Gastrocnemius medialis (tissue), 4 donors: ENCODE measurements around the gene LGALS3BP. TPM values are rescaled to one million over a fixed set of nuclear protein-coding genes. Genes with fewer than 3 reads are reported as not detected.

Experiments used
- ATAC-seq, 2 donors: fragments of 150-250 bp; one replicate each; pipeline ENCODE4 v1.9.1; 2016
- DNase-seq, 2 donors: peaks; one replicate each; pipeline ENCODE4 v3.0.0-alpha.2; 2019
- H3K27ac ChIP-seq, 4 donors: fragments of 200-600 bp; sonication (generic); 1 replicate in 1 of 4; 2 replicates in 3 of 4; pipeline ENCODE4 v1.5.1; 2016 to 2018; ENCODE audit warnings: mild to moderate bottlenecking in 2 of 4, moderate library complexity in 1 of 4
- H3K27me3 ChIP-seq, 3 donors: fragments of 200-600 bp; sonication (generic) in 2 of 3; 1 replicate in 1 of 3; 2 replicates in 2 of 3; pipeline versions ENCODE4 v1.5.1 to v1.6.0; 2016 to 2019; ENCODE audit warnings: mild to moderate bottlenecking in 1 of 3, moderate library complexity in 1 of 3
- H3K36me3 ChIP-seq, 2 donors: fragments of 200-600 bp; sonication (generic) in 1 of 2; one replicate each; pipeline ENCODE4 v1.5.1; 2017 to 2018
- H3K4me1 ChIP-seq, 2 donors: fragments of 200-600 bp; sonication (generic) in 1 of 2; one replicate each; pipeline ENCODE4 v1.5.1; 2016 to 2017; ENCODE audit warnings: mild to moderate bottlenecking in 2 of 2
- H3K4me3 ChIP-seq, 4 donors: fragments of 200-600 bp; sonication (generic) in 3 of 4; 1 replicate in 1 of 4; 2 replicates in 3 of 4; pipeline ENCODE4 v1.5.1; 2016 to 2019; ENCODE audit warnings: mild to moderate bottlenecking in 2 of 4
- H3K9me3 ChIP-seq, 3 donors: fragments of 200-600 bp; sonication (generic) in 2 of 3; 1 replicate in 1 of 3; 2 replicates in 2 of 3; pipeline ENCODE4 v1.5.1; 2016 to 2019
- CTCF ChIP-seq, 5 experiments: fragments of 450-650 bp in 3 of 5; fragments of 200-600 bp in 2 of 5; sonication (generic) in 2 of 5; IDR thresholded peaks in 4 of 5; conservative IDR thresholded peaks in 1 of 5; 1 replicate in 4 of 5; 2 replicates in 1 of 5; pipeline ENCODE4 v1.5.1; 2016 to 2019; ENCODE audit warnings: antibody characterized with exemption in 5 of 5, mild to moderate bottlenecking in 3 of 5, moderate library complexity in 3 of 5
- POLR2A ChIP-seq, 2 donors: fragments of 450-650 bp; IDR thresholded peaks; one replicate each; pipeline ENCODE4 v1.6.1; 2017; ENCODE audit warnings: antibody characterized with exemption in 2 of 2, mild to moderate bottlenecking in 2 of 2, moderate library complexity in 2 of 2
- in situ Hi-C, 4 donors: fragments of 200-750 bp; cut with MboI; loops; one replicate each; pipeline versions ENCODE4 v1.15.0 to v1.8.0; 2017; ENCODE audit warnings: low sequenced_read_pairs in 4 of 4
- intact Hi-C: fragments of 100-400 bp; cut with DNase I; formaldehyde crosslinking; loops from one replicate; pipeline ENCODE4 v1.15.1; 2023; ENCODE audit warnings: low total_unique reads
- total RNA-seq, 4 donors: library from RNA; depleted of rRNA; stranded (reverse); fragments of >200 nt; gene quantifications; one replicate each; pipeline versions ENCODE4 v1.1.0 to v1.2.3, GENCODE V29; 2016

Gene LGALS3BP, protein sequence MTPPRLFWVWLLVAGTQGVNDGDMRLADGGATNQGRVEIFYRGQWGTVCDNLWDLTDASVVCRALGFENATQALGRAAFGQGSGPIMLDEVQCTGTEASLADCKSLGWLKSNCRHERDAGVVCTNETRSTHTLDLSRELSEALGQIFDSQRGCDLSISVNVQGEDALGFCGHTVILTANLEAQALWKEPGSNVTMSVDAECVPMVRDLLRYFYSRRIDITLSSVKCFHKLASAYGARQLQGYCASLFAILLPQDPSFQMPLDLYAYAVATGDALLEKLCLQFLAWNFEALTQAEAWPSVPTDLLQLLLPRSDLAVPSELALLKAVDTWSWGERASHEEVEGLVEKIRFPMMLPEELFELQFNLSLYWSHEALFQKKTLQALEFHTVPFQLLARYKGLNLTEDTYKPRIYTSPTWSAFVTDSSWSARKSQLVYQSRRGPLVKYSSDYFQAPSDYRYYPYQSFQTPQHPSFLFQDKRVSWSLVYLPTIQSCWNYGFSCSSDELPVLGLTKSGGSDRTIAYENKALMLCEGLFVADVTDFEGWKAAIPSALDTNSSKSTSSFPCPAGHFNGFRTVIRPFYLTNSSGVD
- 10 to 100 TPM; 15.0 to 45.9 (median 23.0) TPM for total RNA-seq

DNA sequence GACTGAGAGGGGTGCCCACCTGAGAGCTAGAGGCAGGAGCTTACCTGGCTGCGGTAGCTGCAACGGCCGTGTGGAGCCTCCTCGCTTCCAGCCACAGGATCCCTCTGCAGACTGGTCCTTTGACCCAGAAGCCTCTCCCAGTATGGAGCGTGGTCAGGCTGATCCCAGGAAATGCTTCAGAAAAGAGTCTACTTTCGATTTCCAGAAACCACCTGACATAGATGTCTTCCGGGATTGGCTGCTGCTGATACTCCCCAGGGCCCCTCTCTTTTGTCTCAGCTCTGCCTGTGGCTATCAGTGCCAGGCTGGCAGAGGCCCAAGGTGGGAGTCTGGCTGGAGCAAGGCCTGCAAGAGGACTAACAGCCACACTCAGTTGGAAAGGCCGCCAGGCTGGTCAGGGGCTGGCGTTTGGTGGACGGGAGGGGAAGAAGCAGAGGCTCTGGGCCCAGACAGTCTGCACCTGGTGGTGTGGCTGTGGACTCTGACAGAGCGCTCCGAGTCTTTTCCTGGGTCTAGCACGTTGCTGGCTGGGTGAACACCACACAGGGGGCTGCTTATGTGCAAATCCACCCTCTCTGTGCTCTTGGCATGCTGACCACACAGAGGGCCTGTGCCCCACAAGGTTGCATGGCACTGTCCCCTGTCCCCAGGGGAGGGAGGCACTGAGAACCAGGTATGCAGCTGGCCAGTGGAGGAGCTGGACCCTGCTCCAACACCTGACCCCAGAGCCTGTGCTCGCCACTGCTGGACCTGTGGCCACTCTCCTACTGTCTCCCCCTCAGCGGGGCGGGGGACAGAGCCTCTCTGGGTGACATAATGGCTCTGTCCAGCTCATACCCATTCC, at the start of gene LGALS3BP:
TSS of gene LGALS3BP (minus strand) at position 144 of the 844 bp plus-strand sequence. CDS start 2,732 bp downstream, outside the sequence.
- Histone ChIP-seq H3K36me3 (no peaks in the 10 kb centered on the region), H3K27me3 (no peaks in the 10 kb centered on the region), H3K27ac (peak within 1 kb of the TSS; percentile 18 to 63 (median 38)), H3K4me1 (peaks cover 23 to 29% of the 10 kb centered on the region in 2 donors), H3K9me3 (no peaks in the 10 kb centered on the region), H3K4me3 (peak within 1 kb of the TSS in 3 of 4 donors; percentile 4 to 39 (median 36))
- DNase-seq, result peak in 1 of 2 donors; percentile 32
- intact Hi-C loops (loop anchor here (5.0 to 10.0 kb wide), 2 partner anchors 48 to 485 kb away; no protein-coding TSS in a partner anchor), in situ Hi-C loops (no loop called here)
- TF ChIP-seq CTCF (IDR thresholded peaks at IDR 0.05 in 4 of 5, conservative IDR thresholded peaks at IDR 0.05 in 1 of 5), result no peak
- no peak for TF ChIP-seq POLR2A (IDR thresholded peaks at IDR 0.05)
- peak; percentile 61 to 68 for ATAC-seq

- H3K27ac ChIP-seq, result peak overlapping the region in 3 of 4 donors; percentile 78 to 83 (median 78)
- no peak overlapping the region for H3K4me3 ChIP-seq
- ATAC-seq (no peak), DNase-seq (no peak)
- H3K36me3 ChIP-seq, result no peaks in the 10 kb centered on the region
- H3K4me1 ChIP-seq, result peaks cover 45 to 47% of the 10 kb centered on the region in 2 donors
- TF ChIP-seq POLR2A (IDR thresholded peaks at IDR 0.05), result no peak
- TF ChIP-seq CTCF (IDR thresholded peaks at IDR 0.05 in 4 of 5, conservative IDR thresholded peaks at IDR 0.05 in 1 of 5), result peak in 1 of 5 experiments; percentile 17
- H3K27me3 ChIP-seq, result no peaks in the 10 kb centered on the region
- in situ Hi-C loops (no loop called here), intact Hi-C loops (no loop called here)
- H3K9me3 ChIP-seq, result no peaks in the 10 kb centered on the region
Observed at GRCh38 chr17:79028496-79029326, 49.0 kb upstream of the LGALS3BP start.

GRCh38 chr17:79027925-79028491, 48.3 kb upstream of the LGALS3BP start:
- Histone ChIP-seq H3K4me1 (peaks cover 45 to 47% of the 10 kb centered on the region in 2 donors), H3K4me3 (peak overlapping the region in 1 of 4 donors; percentile 67), H3K27ac (peak overlapping the region; percentile 43 to 83 (median 78)), H3K36me3 (no peaks in the 10 kb centered on the region), H3K9me3 (no peaks in the 10 kb centered on the region), H3K27me3 (no peaks in the 10 kb centered on the region)
- DNase-seq (no peak), ATAC-seq (no peak)
- intact Hi-C loops, result no loop called here
- TF ChIP-seq CTCF (IDR thresholded peaks at IDR 0.05 in 4 of 5, conservative IDR thresholded peaks at IDR 0.05 in 1 of 5), result no peak
- no peak for TF ChIP-seq POLR2A (IDR thresholded peaks at IDR 0.05)
- in situ Hi-C loops, result no loop called here
